GM21381 (cell line): Measurements from ENCODE around the gene B3GALT6.

Experiments used
- ATAC-seq: cut with Tn5 transposase; IDR thresholded peaks from one replicate; pipeline ENCODE4 v1.9.1; 2021; ENCODE audit warnings: mild to moderate bottlenecking, moderate library complexity; ENCODE audit not compliant: unreplicated experiment

Gene B3GALT6

GRCh38 chr1:1200876-1201810 is 30.9 kb upstream of the B3GALT6 start:
- no peak for ATAC-seq

- ATAC-seq, result no peak
Observed at GRCh38 chr1:1202831-1203560, 29.0 kb upstream of the B3GALT6 start.

- ATAC-seq, result no peak
Observed at GRCh38 chr1:1203561-1204424, 28.2 kb upstream of the B3GALT6 start.

GRCh38 chr1:1204425-1204920 is 27.6 kb upstream of the B3GALT6 start:
- no peak for ATAC-seq

DNA sequence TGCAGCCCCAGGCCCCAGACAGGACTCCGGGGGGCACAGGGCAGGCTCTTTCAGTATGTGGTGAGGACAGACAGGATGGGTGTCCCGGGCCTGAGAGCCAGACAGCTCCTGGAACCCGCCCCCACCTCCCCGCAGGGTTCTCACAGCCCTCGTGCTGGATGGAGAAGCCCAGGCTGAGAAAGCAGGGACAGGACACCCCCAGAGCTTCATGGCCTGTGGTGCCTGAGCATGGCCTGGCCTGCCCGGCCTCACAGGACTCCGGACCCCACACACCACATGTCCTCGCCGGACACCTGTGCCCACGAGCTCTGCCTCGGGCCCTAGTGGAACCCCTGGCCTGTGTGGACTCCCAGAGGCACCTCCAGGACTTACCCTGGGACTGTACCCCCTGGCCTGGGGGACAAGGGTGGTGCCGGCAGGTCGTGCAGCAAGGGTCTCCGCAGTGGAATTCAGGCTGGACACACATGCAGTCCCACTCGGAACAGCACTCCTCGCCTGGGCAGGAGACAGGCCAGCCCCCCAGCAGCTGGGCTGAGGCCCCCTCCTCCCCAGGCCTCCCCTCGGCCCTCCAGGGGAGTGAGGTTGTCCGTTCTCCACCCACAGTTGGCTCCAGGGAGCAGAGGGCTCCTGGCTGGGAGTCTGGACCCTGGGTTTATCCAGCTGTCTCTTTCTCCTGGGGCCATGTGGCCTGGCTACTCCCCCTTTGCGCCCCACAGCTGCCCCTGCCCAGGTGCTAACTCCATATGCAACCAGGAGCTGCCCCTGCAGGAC is 26.9 kb upstream of the B3GALT6 start:
- ATAC-seq, result no peak

GRCh38 chr1:1205769-1206375 is 26.2 kb upstream of the B3GALT6 start:
- ATAC-seq, result no peak

DNA sequence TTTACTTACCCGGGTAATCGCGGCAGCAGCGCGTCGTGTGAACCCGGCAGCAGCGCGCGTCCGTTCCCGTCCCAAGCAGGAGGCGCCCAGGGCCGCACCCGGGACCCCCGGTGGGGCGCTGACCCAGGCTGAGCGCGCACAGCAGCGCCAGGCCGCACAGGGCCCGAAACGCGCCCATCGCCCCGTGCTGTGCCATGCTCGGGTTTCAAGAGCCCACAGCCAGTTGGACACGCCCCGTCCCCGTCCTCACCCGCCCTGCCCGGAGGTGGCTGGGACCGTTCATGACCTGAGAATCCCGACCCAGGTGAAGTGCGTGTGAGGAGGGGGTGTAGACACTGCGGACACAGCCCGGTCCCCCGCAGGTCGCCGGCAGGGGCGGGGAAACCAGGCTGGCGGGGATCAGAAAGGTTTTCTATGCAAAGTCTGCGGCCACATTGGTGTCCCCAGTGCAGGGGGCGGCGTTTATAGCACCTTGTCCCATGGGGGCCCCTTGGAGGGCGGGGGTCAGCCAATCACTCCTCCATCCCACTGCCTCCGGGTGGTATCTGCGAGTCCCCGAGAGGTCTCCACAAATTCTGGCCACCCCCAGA is 25.6 kb upstream of the B3GALT6 start, which contains the start of gene TNFRSF18:
TNFRSF18 (minus strand) TSS at position 217 of the 590 bp plus-strand sequence; CDS start at position 196, 21 bp downstream.
- no peak for ATAC-seq

- no peak for ATAC-seq
Observed at GRCh38 chr1:1206966-1207531, 25.0 kb upstream of the B3GALT6 start.

GRCh38 chr1:1207571-1207892 is 24.5 kb upstream of the B3GALT6 start:
- ATAC-seq, result no peak

DNA sequence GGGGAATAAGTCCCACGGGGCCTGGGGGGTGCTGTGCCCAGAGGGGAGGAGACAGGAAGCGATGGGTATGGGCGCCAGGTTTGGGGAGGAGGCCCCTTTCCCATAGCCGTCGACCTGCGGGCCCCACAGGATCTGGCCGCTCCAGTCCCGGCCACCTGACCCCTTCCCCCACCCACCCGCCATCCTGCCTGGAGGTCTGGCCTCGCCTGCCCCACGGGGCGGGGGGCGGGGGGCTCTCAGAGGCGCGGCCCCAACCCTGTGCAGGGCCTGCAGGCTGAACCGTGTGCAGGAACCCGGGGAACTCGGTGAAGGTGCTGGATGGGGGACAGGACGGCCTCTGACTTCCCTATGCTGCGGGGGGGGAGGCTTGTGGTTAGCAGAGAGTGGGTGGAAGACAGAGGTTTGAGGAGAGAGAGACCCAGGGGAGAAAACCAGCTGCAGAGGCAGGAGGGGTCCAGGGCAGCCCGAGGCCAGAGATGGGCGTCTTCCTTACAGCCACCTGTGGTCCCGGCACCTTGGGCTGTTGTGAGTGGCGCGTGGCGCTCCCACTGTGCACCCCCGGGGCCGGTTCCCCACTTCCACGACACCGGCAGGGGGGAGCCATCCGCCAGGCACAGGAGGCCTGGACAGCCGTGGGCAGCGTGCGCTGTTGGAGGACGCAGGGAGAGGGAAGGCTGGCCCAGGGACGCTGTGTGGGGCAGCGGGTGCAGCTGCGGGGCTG is 23.2 kb upstream of the B3GALT6 start:
- no peak for ATAC-seq

- ATAC-seq, result no peak
Observed at GRCh38 chr1:1210726-1211540, 21.1 kb upstream of the B3GALT6 start.

GRCh38 chr1:1211541-1212441 is 20.2 kb upstream of the B3GALT6 start:
- ATAC-seq, result no peak

DNA sequence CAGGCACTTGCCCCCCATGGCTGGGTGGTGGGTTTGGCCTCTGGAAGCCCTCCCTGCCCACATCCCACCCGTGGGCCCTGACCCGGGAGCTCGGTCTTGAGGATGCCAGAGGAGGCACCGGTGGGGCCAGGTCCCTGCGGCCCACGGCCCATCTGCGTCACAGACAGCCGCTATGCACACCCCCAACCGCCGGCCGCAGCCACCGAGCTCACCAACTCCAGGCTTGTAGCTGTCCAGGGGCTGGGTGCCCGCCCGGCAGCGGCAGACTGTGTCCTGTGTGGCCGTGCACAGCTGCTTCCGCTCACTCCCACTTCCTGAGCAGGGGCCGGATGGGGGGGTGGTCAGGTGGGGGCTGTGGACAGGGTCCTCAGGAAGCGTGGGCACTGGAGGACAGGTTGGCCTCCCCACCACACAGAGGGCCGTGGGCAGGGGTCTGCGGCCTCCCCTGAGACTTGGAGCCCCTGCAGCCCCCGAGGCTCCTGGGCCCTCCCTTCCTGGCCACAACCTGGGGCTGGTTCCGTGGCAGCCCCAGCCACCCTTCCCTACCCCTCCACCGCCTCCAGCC is 19.2 kb upstream of the B3GALT6 start:
- ATAC-seq, result no peak

DNA sequence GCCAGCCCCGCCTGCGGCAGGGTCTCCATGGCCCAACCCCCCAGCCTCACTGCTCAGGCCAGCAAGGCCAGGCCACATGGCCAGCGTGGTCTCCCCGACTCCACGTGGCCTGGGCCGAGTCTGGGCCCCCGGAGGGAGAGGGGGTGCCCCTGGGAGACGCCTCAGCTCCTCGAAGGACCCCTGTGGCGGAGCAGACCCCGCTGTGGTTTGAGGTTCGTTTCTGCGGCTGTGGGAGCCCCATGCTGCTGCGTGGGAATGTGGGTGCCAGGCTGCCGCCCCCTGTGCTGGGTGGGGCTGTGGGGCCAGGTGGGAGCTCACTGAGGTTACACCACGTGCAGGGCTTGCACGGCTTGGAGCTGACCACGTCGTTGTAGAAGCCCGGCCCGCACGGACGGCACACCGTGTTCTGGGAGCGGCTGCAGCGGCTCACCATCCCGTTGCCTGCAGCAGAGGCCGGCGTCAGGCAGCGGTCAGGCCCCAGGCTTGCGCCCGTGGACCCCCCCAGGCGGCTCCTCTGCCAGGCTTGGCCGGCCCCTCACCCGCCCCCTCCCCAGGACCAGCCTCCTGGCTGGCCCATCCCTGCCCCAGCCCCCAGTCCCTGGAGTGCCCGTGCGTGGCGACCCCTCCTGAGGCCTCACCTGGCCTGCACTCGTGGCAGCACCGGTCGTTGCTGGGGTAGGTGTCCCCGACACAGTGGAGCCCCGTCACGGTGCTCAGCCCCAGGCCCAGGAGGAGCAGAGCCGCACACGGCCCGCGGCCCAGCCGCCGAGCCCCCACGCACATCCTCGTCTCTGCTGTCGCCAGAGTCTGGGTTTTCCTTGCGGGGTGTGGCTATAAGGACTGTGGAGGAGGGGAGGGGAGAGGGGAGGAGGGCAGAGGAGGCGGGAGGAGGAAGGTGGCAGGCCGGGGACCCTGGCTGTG is 18.4 kb upstream of the B3GALT6 start, which contains the start of gene TNFRSF4:
TNFRSF4 (minus strand) TSS at position 809 of the 921 bp plus-strand sequence; CDS start at position 783, 26 bp downstream.
- no peak for ATAC-seq

GRCh38 chr1:1215080-1215676 is 16.9 kb upstream of the B3GALT6 start:
- ATAC-seq, result no peak
